ENCODE measurements around the gene CRLF2. TPM values are rescaled to one million over a fixed set of nuclear protein-coding genes. Genes with fewer than 3 reads are reported as not detected.

Gene CRLF2
- total and polyA plus RNA-seq, 2 experiments from 2014 or later = not detected

DNA sequence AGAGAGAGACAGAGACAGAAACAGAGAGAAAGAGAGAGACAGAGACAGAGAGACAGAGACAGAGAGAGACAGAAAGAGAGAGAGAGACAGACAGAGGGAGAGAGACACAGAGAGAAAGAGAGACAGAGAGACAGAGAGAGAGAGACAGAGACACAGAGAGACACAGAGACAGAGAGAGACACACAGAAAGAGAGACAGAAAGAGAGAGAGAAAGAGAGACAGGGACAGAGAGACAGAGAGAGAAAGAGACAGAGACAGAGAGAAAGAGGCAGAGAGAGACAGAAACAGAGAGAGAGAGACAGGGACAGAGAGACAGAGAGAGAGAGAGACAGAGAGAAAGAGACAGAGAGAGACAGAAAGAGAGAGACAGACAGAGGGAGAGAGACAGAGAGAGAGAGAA, 52.9 kb downstream of the CRLF2 start:
- Histone ChIP-seq H3K27ac (ENCODE audit: low read depth) (no peak overlapping the region), H2AFZ (no peak overlapping the region), H3K9me2 (ENCODE audit: insufficient read depth) (no peaks in the 10 kb centered on the region), H3F3A (replicated peaks; ENCODE audit: low read depth) (peaks cover 22% of the 10 kb centered on the region), H3K36me3 (ENCODE audit: insufficient read depth) (no peaks in the 10 kb centered on the region; the same call in 1 of the 2 replicates), H3K79me2 (replicated peaks; ENCODE audit: insufficient read depth) (no peaks in the 10 kb centered on the region), H3K4me3 (no peak overlapping the region), H3K4me2 (no peak overlapping the region), H4K20me1 (replicated peaks; ENCODE audit: insufficient read depth) (no peaks in the 10 kb centered on the region), H3K27me3 (ENCODE audit: insufficient read depth) (no peaks in the 10 kb centered on the region), H3K4me1 (ENCODE audit: insufficient read depth) (peaks cover 1% of the 10 kb centered on the region)
- Mint-ChIP-seq H3K27ac (no peak overlapping the region), H3K4me3 (no peak overlapping the region; the same call in 2 of the 3 replicates), H3K9me3 (peaks cover 91% of the 10 kb centered on the region), H3K36me3 (ENCODE audit: low read depth) (peaks cover 48% of the 10 kb centered on the region), H3K4me1 (no peaks in the 10 kb centered on the region), H3K27me3 (ENCODE audit: insufficient read depth, low read depth, poor library complexity) (peaks cover 34% of the 10 kb centered on the region)
- no peak for DNase-seq (ENCODE audit: low spot score)
- no peak for ATAC-seq
- TF ChIP-seq, protein P1, sequence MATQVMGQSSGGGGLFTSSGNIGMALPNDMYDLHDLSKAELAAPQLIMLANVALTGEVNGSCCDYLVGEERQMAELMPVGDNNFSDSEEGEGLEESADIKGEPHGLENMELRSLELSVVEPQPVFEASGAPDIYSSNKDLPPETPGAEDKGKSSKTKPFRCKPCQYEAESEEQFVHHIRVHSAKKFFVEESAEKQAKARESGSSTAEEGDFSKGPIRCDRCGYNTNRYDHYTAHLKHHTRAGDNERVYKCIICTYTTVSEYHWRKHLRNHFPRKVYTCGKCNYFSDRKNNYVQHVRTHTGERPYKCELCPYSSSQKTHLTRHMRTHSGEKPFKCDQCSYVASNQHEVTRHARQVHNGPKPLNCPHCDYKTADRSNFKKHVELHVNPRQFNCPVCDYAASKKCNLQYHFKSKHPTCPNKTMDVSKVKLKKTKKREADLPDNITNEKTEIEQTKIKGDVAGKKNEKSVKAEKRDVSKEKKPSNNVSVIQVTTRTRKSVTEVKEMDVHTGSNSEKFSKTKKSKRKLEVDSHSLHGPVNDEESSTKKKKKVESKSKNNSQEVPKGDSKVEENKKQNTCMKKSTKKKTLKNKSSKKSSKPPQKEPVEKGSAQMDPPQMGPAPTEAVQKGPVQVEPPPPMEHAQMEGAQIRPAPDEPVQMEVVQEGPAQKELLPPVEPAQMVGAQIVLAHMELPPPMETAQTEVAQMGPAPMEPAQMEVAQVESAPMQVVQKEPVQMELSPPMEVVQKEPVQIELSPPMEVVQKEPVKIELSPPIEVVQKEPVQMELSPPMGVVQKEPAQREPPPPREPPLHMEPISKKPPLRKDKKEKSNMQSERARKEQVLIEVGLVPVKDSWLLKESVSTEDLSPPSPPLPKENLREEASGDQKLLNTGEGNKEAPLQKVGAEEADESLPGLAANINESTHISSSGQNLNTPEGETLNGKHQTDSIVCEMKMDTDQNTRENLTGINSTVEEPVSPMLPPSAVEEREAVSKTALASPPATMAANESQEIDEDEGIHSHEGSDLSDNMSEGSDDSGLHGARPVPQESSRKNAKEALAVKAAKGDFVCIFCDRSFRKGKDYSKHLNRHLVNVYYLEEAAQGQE (IDR thresholded peaks at IDR 0.05; ENCODE audit: unreplicated experiment) = no peak
- no peak for TF ChIP-seq NANOG (IDR thresholded peaks at IDR 0.05; ENCODE audit: borderline replicate concordance)
- TF ChIP-seq STAT1 (IDR thresholded peaks at IDR 0.05; ENCODE audit: unreplicated experiment) = no peak
- no peak for TF ChIP-seq CREB1 (CRISPR knock-in tag; IDR thresholded peaks at IDR 0.05; ENCODE audit: low read depth)
- no peak for TF ChIP-seq EZH2 (IDR thresholded peaks at IDR 0.05; ENCODE audit: low read depth, unreplicated experiment)
- TF ChIP-seq POLR2AphosphoS5 (IDR thresholded peaks at IDR 0.05; ENCODE audit: low read depth) = no peak
- TF ChIP-seq, protein P2, sequence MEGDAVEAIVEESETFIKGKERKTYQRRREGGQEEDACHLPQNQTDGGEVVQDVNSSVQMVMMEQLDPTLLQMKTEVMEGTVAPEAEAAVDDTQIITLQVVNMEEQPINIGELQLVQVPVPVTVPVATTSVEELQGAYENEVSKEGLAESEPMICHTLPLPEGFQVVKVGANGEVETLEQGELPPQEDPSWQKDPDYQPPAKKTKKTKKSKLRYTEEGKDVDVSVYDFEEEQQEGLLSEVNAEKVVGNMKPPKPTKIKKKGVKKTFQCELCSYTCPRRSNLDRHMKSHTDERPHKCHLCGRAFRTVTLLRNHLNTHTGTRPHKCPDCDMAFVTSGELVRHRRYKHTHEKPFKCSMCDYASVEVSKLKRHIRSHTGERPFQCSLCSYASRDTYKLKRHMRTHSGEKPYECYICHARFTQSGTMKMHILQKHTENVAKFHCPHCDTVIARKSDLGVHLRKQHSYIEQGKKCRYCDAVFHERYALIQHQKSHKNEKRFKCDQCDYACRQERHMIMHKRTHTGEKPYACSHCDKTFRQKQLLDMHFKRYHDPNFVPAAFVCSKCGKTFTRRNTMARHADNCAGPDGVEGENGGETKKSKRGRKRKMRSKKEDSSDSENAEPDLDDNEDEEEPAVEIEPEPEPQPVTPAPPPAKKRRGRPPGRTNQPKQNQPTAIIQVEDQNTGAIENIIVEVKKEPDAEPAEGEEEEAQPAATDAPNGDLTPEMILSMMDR (conservative IDR thresholded peaks at IDR 0.05; ENCODE audit: low read depth in 2 of 2) = no peak
- TF ChIP-seq, protein P3, sequence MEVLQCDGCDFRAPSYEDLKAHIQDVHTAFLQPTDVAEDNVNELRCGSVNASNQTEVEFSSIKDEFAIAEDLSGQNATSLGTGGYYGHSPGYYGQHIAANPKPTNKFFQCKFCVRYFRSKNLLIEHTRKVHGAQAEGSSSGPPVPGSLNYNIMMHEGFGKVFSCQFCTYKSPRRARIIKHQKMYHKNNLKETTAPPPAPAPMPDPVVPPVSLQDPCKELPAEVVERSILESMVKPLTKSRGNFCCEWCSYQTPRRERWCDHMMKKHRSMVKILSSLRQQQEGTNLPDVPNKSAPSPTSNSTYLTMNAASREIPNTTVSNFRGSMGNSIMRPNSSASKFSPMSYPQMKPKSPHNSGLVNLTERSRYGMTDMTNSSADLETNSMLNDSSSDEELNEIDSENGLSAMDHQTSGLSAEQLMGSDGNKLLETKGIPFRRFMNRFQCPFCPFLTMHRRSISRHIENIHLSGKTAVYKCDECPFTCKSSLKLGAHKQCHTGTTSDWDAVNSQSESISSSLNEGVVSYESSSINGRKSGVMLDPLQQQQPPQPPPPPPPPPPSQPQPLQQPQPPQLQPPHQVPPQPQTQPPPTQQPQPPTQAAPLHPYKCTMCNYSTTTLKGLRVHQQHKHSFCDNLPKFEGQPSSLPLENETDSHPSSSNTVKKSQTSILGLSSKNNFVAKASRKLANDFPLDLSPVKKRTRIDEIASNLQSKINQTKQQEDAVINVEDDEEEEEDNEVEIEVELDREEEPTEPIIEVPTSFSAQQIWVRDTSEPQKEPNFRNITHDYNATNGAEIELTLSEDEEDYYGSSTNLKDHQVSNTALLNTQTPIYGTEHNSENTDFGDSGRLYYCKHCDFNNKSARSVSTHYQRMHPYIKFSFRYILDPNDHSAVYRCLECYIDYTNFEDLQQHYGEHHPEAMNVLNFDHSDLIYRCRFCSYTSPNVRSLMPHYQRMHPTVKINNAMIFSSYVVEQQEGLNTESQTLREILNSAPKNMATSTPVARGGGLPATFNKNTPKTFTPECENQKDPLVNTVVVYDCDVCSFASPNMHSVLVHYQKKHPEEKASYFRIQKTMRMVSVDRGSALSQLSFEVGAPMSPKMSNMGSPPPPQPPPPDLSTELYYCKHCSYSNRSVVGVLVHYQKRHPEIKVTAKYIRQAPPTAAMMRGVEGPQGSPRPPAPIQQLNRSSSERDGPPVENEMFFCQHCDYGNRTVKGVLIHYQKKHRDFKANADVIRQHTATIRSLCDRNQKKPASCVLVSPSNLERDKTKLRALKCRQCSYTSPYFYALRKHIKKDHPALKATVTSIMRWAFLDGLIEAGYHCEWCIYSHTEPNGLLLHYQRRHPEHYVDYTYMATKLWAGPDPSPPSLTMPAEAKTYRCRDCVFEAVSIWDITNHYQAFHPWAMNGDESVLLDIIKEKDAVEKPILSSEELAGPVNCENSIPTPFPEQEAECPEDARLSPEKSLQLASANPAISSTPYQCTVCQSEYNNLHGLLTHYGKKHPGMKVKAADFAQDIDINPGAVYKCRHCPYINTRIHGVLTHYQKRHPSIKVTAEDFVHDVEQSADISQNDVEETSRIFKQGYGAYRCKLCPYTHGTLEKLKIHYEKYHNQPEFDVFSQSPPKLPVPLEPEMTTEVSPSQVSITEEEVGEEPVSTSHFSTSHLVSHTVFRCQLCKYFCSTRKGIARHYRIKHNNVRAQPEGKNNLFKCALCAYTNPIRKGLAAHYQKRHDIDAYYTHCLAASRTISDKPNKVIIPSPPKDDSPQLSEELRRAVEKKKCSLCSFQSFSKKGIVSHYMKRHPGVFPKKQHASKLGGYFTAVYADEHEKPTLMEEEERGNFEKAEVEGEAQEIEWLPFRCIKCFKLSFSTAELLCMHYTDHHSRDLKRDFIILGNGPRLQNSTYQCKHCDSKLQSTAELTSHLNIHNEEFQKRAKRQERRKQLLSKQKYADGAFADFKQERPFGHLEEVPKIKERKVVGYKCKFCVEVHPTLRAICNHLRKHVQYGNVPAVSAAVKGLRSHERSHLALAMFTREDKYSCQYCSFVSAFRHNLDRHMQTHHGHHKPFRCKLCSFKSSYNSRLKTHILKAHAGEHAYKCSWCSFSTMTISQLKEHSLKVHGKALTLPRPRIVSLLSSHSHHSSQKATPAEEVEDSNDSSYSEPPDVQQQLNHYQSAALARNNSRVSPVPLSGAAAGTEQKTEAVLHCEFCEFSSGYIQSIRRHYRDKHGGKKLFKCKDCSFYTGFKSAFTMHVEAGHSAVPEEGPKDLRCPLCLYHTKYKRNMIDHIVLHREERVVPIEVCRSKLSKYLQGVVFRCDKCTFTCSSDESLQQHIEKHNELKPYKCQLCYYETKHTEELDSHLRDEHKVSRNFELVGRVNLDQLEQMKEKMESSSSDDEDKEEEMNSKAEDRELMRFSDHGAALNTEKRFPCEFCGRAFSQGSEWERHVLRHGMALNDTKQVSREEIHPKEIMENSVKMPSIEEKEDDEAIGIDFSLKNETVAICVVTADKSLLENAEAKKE (CRISPR knock-in tag; IDR thresholded peaks at IDR 0.05) = no peak
- TF ChIP-seq EZH2phosphoT487 (IDR thresholded peaks at IDR 0.05; ENCODE audit: unreplicated experiment) = no peak
- TF ChIP-seq ZNF114 (CRISPR knock-in tag; IDR thresholded peaks at IDR 0.05) = no peak
- no peak for TF ChIP-seq ZNF331 (CRISPR knock-in tag; IDR thresholded peaks at IDR 0.05; ENCODE audit: low read depth)
- TF ChIP-seq, protein P4, sequence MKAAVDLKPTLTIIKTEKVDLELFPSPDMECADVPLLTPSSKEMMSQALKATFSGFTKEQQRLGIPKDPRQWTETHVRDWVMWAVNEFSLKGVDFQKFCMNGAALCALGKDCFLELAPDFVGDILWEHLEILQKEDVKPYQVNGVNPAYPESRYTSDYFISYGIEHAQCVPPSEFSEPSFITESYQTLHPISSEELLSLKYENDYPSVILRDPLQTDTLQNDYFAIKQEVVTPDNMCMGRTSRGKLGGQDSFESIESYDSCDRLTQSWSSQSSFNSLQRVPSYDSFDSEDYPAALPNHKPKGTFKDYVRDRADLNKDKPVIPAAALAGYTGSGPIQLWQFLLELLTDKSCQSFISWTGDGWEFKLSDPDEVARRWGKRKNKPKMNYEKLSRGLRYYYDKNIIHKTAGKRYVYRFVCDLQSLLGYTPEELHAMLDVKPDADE (IDR thresholded peaks at IDR 0.05) = no peak
- TF ChIP-seq JUNB (IDR thresholded peaks at IDR 0.05; ENCODE audit: unreplicated experiment) = no peak

All from GM23338 (cell line).